IPS DF 6.9 (cell line): ENCODE measurements around the gene CCL21.

Experiments used
- DNase-seq: peaks from one replicate; pipeline ENCODE4 v3.0.0-alpha.2; 2013; ENCODE audit warnings: low read depth, low spot score
- H3K27ac ChIP-seq: one replicate; pipeline ENCODE4 v1.5.1; 2013; ENCODE audit warnings: low read length, control low read depth
- H3K27me3 ChIP-seq: 2 replicates; pipeline ENCODE4 v1.6.1; 2013; ENCODE audit warnings: mild to moderate bottlenecking, low read length; ENCODE audit not compliant: control insufficient read depth, insufficient read depth
- H3K36me3 ChIP-seq: 2 replicates; pipeline ENCODE4 v1.6.1; 2013; ENCODE audit warnings: low read length; ENCODE audit not compliant: control insufficient read depth, insufficient read depth
- H3K4me1 ChIP-seq: 2 replicates; pipeline ENCODE4 v1.6.1; 2013; ENCODE audit warnings: low read length; ENCODE audit not compliant: control insufficient read depth, insufficient read depth
- H3K4me3 ChIP-seq: 2 replicates; pipeline ENCODE4 v1.5.1; 2013; ENCODE audit warnings: mild to moderate bottlenecking, low read length
- H3K9me3 ChIP-seq: 2 replicates; pipeline ENCODE4 v1.6.1; 2013; ENCODE audit warnings: low read length, inconsistent platforms; ENCODE audit not compliant: control insufficient read depth, insufficient read depth
- WGBS: extraction: QIAGEN DNeasy Blood & Tissue Kit; methylation state at CpG from one replicate; pipeline ENCODE4 v1.1.7; 2013; ENCODE audit warnings: mixed read lengths, missing lambda C conversion rate; ENCODE audit not compliant: insufficient read length, insufficient coverage; 5-methylcytosine and 5-hydroxymethylcytosine counted together

Gene CCL21

DNA sequence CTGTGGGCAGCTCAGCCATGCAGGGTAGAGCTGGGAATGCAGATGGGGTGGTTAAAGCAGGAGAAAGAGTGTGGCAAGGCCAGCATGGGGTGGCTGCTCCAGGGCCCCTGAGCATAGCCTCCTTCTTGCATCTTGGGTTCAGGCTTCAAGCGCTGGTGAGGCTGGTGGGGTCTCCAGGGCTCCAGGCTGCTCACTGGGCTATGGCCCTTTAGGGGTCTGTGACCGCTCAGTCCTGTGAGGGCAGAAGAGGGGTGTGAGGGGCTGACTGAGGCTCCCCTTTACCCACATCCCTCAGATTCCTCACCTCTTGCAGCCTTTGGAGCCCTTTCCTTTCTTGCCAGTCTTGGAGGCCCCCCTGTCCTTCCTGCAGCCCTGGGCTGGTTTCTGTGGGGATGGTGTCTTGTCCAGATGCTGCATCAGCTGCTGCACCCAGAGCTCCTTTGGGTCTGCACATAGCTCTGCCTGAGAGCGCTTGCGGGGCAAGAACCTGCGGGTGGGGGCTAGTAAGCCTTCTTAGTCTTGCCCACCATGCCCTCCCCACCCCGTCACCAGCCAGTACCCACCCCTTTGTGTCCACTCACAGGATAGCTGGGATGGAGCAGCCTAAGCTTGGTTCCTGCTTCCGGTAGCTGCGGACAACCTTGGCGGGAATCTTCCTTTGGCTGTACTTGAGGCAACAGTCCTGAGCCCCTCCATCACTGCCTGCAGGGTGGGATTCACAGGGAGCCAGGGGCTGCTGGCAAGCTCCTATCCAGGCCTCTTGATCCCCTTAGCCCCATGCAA is 549 bp downstream of the CCL21 start:
- Histone ChIP-seq H3K27ac (no peak overlapping the region), H3K36me3 (no peaks in the 10 kb centered on the region), H3K4me1 (no peaks in the 10 kb centered on the region), H3K27me3 (no peaks in the 10 kb centered on the region), H3K9me3 (no peaks in the 10 kb centered on the region), H3K4me3 (no peak overlapping the region)
- no CpG with 5 or more reads among the region's 9 CpGs for WGBS
- DNase-seq: no peak

DNA sequence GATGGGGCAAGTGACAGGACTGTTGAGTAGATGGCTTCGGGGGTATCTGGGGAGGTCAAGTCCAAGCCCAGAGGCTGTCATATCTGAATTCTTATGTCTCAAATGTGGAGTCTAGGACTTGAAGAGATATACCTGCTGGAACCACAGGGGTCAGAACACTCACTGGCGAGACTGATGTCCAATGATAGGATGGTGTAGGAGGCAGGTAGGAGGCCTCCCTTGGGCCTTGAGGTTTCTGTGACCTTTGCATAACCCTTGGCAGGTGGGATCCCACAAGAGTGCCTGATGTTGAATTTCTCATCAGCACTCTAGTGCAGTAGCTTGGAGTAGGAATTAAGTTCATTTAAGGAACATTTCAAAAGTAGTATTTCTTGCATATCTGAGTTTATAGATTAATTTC is 2.8 kb downstream of the CCL21 start:
- Histone ChIP-seq H3K4me3 (no peak overlapping the region), H3K27me3 (no peaks in the 10 kb centered on the region; the same call in 1 of the 2 replicates), H3K4me1 (no peaks in the 10 kb centered on the region), H3K36me3 (no peaks in the 10 kb centered on the region), H3K9me3 (no peaks in the 10 kb centered on the region), H3K27ac (no peak overlapping the region)
- DNase-seq: no peak
- no CpG with 5 or more reads among the region's 2 CpGs for WGBS

DNA sequence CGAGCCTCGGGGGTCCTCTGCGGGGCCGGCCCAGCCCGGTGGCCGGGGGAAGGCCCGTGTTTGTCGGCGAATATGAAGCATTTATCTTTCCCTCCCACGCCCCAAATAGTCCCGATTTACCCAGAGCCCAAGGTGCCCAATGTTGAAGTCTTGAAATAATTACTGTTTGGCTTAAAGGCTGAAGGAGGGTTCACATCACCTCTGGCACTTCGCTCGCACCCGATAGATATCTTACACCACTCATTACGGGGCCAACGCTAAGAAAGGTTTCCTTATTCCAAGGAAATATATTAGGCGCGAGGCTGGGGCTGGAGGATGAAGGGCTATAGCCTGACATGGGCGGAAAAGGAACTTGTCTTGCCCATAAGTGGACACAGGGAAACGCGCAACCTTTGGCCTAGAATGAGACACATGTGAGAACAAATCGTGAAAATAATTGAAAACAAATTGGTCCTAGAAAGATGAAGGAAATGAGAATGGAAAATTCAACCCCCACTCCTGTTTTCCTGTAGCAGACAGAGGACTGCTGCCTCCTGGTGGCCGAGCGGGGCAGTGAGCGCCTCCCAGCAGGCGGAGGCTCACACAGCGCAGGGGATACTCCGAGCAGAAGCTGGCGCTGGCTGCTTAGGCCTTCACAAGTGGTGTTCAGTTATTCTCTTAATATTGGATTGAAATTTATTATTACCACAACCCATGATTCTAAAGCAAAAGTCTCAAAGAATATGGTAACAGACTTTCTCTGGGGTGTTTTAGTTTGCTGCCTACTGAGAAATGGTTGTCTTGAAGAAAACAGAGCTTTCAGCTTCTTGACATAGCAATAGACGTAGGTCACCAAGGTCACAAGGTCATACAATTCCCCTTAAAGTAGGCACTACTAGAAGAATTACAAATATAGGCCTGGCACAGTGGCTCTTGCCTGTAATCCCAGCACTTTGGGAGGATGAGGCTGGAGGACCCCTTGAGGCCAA is 7.9 kb downstream of the CCL21 start:
- H3K27me3 ChIP-seq: peaks cover 8% of the 10 kb centered on the region
- no peaks in the 10 kb centered on the region for H3K36me3 ChIP-seq
- no peaks in the 10 kb centered on the region for H3K9me3 ChIP-seq
- peaks cover 2% of the 10 kb centered on the region; the same call in 1 of the 2 replicates for H3K4me1 ChIP-seq
- H3K27ac ChIP-seq: no peak overlapping the region
- peak overlapping the region; percentile 58; the same call in 1 of the 2 replicates for H3K4me3 ChIP-seq
- DNase-seq: peak; percentile 37
- WGBS: no CpG with 5 or more reads among the region's 30 CpGs

GRCh38 chr9:34701023-34701768 is 8.7 kb downstream of the CCL21 start:
- peaks cover 8% of the 10 kb centered on the region for H3K27me3 ChIP-seq
- peaks cover 2% of the 10 kb centered on the region; the same call in 1 of the 2 replicates for H3K4me1 ChIP-seq
- DNase-seq: peak; percentile 48
- no peak overlapping the region for H3K27ac ChIP-seq
- H3K4me3 ChIP-seq: peak overlapping the region; percentile 58; the same call in 1 of the 2 replicates
- WGBS: no CpG with 5 or more reads among the region's 52 CpGs
- H3K9me3 ChIP-seq: no peaks in the 10 kb centered on the region
- no peaks in the 10 kb centered on the region for H3K36me3 ChIP-seq

DNA sequence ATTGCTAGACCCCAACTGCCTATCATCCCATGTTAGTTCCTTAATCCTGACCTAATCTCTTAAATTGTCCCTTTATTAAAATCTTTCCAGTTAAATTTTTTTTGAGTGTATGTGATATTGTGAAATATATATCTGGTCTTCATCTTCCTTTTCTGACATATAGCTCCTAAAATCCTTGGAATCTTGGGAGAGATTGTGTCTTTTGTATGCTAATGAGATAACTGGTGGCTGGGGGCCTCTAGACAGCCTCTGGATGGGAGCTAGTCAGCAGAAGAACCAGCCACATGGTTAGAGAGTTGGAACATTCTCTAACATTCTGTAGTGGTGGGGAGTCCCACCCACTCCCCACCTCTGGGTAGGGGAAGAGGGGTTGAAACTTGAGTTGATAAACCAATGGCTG is 15.1 kb downstream of the CCL21 start:
- H3K27ac ChIP-seq: no peak overlapping the region
- no peaks in the 10 kb centered on the region for H3K4me1 ChIP-seq
- DNase-seq: no peak
- H3K36me3 ChIP-seq: no peaks in the 10 kb centered on the region
- no peaks in the 10 kb centered on the region for H3K9me3 ChIP-seq
- H3K27me3 ChIP-seq: peaks cover 3% of the 10 kb centered on the region
- H3K4me3 ChIP-seq: no peak overlapping the region

DNA sequence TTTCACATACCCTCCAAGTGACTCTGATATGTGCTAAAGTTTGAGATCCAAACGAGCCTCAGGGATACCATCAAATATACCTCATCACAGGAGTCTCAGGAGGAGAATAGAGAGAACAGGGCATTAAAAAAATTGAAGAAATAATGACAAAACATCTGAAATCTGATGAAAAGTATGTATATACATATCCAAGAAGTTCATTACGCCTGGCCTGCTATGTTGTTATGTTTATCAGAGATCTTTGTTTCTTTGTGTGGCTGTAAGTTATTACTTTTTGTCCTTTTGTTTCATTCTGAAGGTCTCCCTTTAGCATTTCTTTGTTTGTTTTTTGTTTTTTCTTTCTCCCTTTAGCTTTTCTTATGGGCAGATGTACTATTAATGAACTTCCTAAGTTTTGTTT is 16.4 kb downstream of the CCL21 start:
- no peak overlapping the region for H3K4me3 ChIP-seq
- H3K4me1 ChIP-seq: no peaks in the 10 kb centered on the region
- no peak overlapping the region for H3K27ac ChIP-seq
- no peaks in the 10 kb centered on the region for H3K27me3 ChIP-seq
- no peaks in the 10 kb centered on the region for H3K36me3 ChIP-seq
- WGBS: no CpG with 5 or more reads among the region's 2 CpGs
- no peak for DNase-seq
- H3K9me3 ChIP-seq: no peaks in the 10 kb centered on the region

DNA sequence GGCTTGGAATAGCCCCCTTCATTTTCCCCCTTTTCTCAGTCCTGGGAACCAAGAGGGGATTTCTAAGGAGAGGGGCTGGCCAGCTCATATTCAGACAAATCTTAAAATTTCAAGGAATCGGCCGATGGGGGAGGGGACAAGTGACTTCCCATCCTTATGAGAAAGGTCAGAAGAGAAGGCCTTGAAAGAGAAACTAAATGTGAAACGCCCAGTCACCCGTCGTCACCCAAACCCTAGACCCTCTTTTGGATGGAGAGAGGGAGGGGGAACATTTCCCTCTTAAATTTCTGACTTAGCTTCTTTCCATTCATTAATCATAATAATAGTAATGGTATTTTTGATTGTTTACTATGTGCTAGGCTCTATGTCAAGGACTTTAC is 18.0 kb downstream of the CCL21 start:
- Histone ChIP-seq H3K4me1 (peaks cover 1% of the 10 kb centered on the region; the same call in 1 of the 2 replicates), H3K27me3 (no peaks in the 10 kb centered on the region), H3K36me3 (no peaks in the 10 kb centered on the region), H3K27ac (no peak overlapping the region), H3K9me3 (no peaks in the 10 kb centered on the region), H3K4me3 (no peak overlapping the region)
- DNase-seq: no peak
- no CpG with 5 or more reads among the region's 5 CpGs for WGBS

DNA sequence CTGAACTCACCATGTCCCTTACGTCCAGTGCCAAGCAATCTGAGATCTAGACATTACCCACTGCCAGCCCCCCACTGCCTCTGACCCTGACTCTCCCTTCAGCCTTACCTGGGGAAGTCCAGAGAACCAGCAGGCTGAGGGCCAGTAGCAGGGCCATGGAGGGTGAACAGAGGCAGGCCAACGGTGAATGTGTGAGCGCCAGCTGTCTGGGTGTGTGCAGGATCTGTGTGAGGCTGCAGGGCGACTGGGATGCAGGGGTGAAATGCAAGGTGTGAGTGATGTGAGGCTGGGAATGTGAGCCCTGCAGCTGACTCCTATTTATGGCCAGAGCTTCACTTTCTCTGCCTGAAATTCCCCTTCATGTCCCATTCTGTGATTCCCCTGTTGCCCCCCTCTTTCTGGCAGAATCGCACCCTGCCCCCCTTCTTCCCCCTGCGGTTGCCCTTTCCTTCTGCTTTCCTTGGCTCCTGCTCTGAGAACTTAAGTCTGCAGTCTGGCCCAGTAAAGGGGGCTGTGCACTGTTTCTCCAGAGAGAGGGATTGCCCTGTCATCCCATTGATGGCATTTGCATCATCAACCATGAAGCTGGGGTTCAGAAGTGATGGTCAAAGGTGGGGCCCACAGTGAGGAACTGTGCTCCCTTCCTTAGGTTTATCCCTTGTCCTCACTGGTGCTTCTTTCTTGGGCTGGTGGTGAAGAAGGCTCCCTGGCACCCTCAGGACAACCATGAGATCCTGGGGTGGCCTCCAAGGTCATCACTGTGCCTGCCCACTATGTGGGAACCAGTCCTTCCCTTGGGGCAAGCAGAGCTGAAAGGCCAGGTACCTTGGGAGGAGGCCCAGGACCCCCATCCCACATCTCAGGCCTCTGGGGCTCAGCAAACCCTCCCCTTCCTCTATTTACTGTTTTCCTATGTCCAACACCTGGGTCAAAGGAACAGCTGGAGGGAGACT is 18.7 kb downstream of the CCL21 start, which contains the start of gene CCL19:
CCL19 (minus strand) TSS at position 294 of the 953 bp plus-strand sequence; CDS start at position 157, 137 bp downstream.
- no peak within 1 kb of the TSS for H3K4me3 ChIP-seq
- no peaks in the 10 kb centered on the region for H3K27me3 ChIP-seq
- no peak for DNase-seq
- WGBS: no CpG with 5 or more reads among the region's 6 CpGs
- peaks cover 3% of the 10 kb centered on the region; the same call in 1 of the 2 replicates for H3K4me1 ChIP-seq
- no peaks in the 10 kb centered on the region for H3K36me3 ChIP-seq
- no peaks in the 10 kb centered on the region for H3K9me3 ChIP-seq
- H3K27ac ChIP-seq: no peak within 1 kb of the TSS

DNA sequence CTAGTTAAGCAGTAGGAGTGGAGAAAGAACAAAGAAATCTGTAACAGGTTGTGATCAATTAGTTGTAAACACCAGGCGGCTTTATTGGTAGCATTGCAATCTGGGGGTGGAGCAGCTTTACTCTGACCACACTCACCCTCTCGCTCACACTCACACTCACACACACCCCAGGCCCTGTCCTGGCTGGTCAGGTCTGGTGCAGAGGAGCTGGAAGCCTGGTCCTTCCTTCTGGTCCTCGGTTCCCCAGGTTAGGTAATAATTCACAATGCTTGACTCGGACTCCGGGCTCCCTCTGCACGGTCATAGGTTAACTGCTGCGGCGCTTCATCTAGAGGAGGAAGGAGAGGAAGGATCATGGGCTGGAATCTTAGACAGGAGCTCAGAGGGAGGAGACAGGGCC is 20.4 kb downstream of the CCL21 start:
- no peaks in the 10 kb centered on the region for H3K9me3 ChIP-seq
- no peak for DNase-seq
- H3K36me3 ChIP-seq: no peaks in the 10 kb centered on the region
- H3K4me1 ChIP-seq: peaks cover 3% of the 10 kb centered on the region; the same call in 1 of the 2 replicates
- WGBS: no CpG with 5 or more reads among the region's 8 CpGs
- H3K4me3 ChIP-seq: no peak overlapping the region
- no peak overlapping the region for H3K27ac ChIP-seq
- H3K27me3 ChIP-seq: no peaks in the 10 kb centered on the region
